Kidney (tissue), 14 donors: ENCODE data around the gene RBM47. TPM values are rescaled to one million over a fixed set of nuclear protein-coding genes. Genes with fewer than 3 reads are reported as not detected.

Source experiments
- DNase-seq, 5 donors: peaks; one replicate each; pipeline ENCODE4 v3.0.0-alpha.2; 2013 to 2020
- FAIRE-seq: peaks from 2 replicates; lab custom pipeline; 2012; peaks lifted over from hg19 to GRCh38; lab: Jason Lieb, UNC
- H3K27ac ChIP-seq, 2 donors: one replicate each; pipeline ENCODE4 v1.7.0; 2013; ENCODE audit warnings: low read depth in 2 of 2, low read length in 2 of 2, inconsistent platforms in 1 of 2
- H3K27me3 ChIP-seq: one replicate; pipeline ENCODE4 v1.7.1; 2013; ENCODE audit warnings: low read length, inconsistent platforms; ENCODE audit not compliant: control insufficient read depth, insufficient read depth
- H3K36me3 ChIP-seq, 3 donors: one replicate each; pipeline versions ENCODE4 v1.7.0 to v1.7.1; 2013; ENCODE audit warnings: low read length in 3 of 3, control low read depth in 1 of 3, inconsistent platforms in 1 of 3; ENCODE audit not compliant: insufficient read depth in 3 of 3, control insufficient read depth in 2 of 3
- H3K4me1 ChIP-seq, 3 donors: one replicate each; pipeline versions ENCODE4 v1.7.0 to v1.7.1; 2013; ENCODE audit warnings: low read length in 3 of 3, inconsistent platforms in 1 of 3, low read depth in 1 of 3; ENCODE audit not compliant: control insufficient read depth in 2 of 3, insufficient read depth in 2 of 3
- H3K4me3 ChIP-seq, 3 donors: one replicate each; pipeline versions ENCODE4 v1.7.0 to v1.8.1; 2013; ENCODE audit warnings: low read length in 3 of 3, control low read depth in 1 of 3, inconsistent platforms in 1 of 3
- H3K9ac ChIP-seq, 3 donors: one replicate each; pipeline versions ENCODE4 v1.7.0 to v1.7.1; 2013; ENCODE audit warnings: low read length in 3 of 3, control low read depth in 1 of 3, inconsistent platforms in 1 of 3
- H3K9me3 ChIP-seq, 3 donors: one replicate each; pipeline versions ENCODE4 v1.7.0 to v1.7.1; 2013; ENCODE audit warnings: low read length in 3 of 3, control low read depth in 1 of 3, inconsistent platforms in 1 of 3; ENCODE audit not compliant: control insufficient read depth in 2 of 3, insufficient read depth in 1 of 3
- intact Hi-C: fragments of 100-400 bp; cut with DNase I; formaldehyde crosslinking; loops from one replicate; pipeline ENCODE4 v1.11.1; 2022
- polyA plus RNA-seq: library from polyadenylated mRNA; stranded (reverse); fragments of 350-450 nt; fragmentation: Illumina TruSeq; extraction: RNeasy Lipid Tissue Mini Kit (QIAGEN cat#74804); gene quantifications from one replicate; pipeline ENCODE4 v1.2.3, GENCODE V29; 2014; ENCODE audit warnings: low read depth, low replicate concordance; ENCODE audit not compliant: insufficient read depth
- total RNA-seq: library from RNA; stranded (reverse); fragmentation: NEBNext Ultra II Directional; extraction: Animal tissue kit (Norgen Biotek cat#: 25700); gene quantifications from one replicate; pipeline ENCODE4 v1.2.1, GENCODE V29; 2021
- TF ChIP-seq, protein P1 (sequence below): IDR thresholded peaks from 3 replicates; pipeline ENCODE4 v1.5.1; 2012; ENCODE audit warnings: mild to moderate bottlenecking, moderate library complexity, borderline replicate concordance; ENCODE audit not compliant: insufficient read depth; ENCODE audit errors: extremely low read depth
- donor health status: control.
- donor health status: control.
- donor health status: control.
- donor health status: control.
- donor health status: control.
- donor health status: DM: yes; HTN: yes; CAD: no.
- donor health status: Normal renal cell carcinoma (clear cell type).

RBM47 gene
- total and polyA plus RNA-seq, 2 donors from 2014 or later = 61.5 to 124 TPM

DNA sequence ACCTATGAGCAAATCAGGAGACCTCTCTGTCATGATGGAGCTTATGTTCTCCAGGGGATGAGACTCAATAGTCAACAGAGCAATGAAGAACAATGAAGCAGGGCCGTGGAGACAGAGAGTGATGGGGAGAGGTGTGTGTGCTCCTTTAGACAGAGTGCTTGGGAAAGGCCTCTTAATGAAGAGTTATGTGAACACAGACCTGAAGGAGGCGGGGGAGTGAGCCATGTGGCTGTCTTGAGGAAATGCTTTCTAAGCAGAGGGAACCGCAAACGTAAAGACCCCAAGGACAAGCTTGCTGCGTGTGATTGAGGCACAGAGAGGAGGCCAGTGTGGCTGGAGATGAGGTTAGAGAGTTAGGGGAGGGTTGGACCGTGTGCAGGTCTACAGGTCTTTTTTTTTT, 241.4 kb downstream of the RBM47 start:
- FAIRE-seq (no peak), DNase-seq (peak in 3 of 5 donors; percentile 51 to 62 (median 58))
- H3K27me3 ChIP-seq = no peaks in the 10 kb centered on the region
- intact Hi-C loops = no loop called here
- TF ChIP-seq, protein P1, sequence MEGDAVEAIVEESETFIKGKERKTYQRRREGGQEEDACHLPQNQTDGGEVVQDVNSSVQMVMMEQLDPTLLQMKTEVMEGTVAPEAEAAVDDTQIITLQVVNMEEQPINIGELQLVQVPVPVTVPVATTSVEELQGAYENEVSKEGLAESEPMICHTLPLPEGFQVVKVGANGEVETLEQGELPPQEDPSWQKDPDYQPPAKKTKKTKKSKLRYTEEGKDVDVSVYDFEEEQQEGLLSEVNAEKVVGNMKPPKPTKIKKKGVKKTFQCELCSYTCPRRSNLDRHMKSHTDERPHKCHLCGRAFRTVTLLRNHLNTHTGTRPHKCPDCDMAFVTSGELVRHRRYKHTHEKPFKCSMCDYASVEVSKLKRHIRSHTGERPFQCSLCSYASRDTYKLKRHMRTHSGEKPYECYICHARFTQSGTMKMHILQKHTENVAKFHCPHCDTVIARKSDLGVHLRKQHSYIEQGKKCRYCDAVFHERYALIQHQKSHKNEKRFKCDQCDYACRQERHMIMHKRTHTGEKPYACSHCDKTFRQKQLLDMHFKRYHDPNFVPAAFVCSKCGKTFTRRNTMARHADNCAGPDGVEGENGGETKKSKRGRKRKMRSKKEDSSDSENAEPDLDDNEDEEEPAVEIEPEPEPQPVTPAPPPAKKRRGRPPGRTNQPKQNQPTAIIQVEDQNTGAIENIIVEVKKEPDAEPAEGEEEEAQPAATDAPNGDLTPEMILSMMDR = no peak
- no peak overlapping the region for H3K27ac ChIP-seq
- H3K4me3 ChIP-seq = no peak overlapping the region
- no peaks in the 10 kb centered on the region for H3K4me1 ChIP-seq
- H3K36me3 ChIP-seq = no peaks in the 10 kb centered on the region
- no peaks in the 10 kb centered on the region for H3K9me3 ChIP-seq
- no peak overlapping the region for H3K9ac ChIP-seq

DNA sequence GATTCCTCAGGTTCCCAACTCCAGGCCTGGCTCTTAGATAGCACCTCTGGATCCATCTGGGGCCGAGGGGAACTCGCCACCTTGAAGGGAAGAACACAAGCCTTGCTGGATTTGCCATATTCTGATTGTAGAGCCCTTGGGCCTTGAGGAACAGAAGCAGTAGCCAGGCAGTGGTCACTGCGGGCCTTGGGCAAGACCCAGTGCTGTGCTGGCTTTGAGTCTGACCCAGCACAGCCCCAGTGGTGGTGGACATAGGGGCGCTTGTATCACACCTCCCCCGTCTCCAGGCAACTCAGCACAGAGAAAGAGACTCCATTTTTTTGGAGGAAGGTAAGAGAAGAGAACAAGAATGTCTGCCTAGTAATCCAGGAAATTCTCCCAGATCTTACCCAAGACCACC, 249.0 kb downstream of the RBM47 start:
- TF ChIP-seq, protein P1 = no peak
- H3K4me1 ChIP-seq = peaks cover 0 to 5% (median 0%) of the 10 kb centered on the region in 3 donors
- FAIRE-seq (no peak), DNase-seq (no peak)
- H3K36me3 ChIP-seq = no peaks in the 10 kb centered on the region
- H3K9ac ChIP-seq = no peak overlapping the region
- intact Hi-C loops = no loop called here
- no peak overlapping the region for H3K4me3 ChIP-seq
- no peaks in the 10 kb centered on the region for H3K27me3 ChIP-seq
- no peaks in the 10 kb centered on the region for H3K9me3 ChIP-seq
- no peak overlapping the region for H3K27ac ChIP-seq

DNA sequence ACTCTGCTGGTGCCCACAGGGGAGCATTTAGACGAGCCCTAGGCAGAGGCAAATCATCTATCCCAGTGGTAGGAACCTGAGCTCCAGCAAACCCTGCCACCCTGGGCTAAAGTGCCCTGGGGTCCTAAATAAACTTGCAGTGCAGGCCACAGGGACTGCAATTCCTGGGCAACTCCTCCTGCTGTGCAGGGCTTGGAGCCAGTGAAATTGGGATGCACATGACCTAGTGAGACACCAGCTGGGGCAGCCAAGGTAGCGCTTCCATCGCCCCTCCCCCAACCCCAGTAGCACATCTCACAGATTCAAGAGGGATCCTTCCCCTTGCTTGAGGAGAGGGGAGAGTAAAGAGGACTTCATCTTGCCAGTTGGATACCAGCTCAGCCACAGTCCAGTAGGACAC, 250.4 kb downstream of the RBM47 start:
- Histone ChIP-seq H3K27ac (no peak overlapping the region), H3K27me3 (no peaks in the 10 kb centered on the region), H3K9me3 (no peaks in the 10 kb centered on the region), H3K36me3 (no peaks in the 10 kb centered on the region), H3K4me1 (peaks cover 0 to 5% (median 0%) of the 10 kb centered on the region in 3 donors), H3K9ac (no peak overlapping the region), H3K4me3 (no peak overlapping the region)
- TF ChIP-seq, protein P1 = no peak
- FAIRE-seq (no peak), DNase-seq (no peak)
- intact Hi-C loops = no loop called here

DNA sequence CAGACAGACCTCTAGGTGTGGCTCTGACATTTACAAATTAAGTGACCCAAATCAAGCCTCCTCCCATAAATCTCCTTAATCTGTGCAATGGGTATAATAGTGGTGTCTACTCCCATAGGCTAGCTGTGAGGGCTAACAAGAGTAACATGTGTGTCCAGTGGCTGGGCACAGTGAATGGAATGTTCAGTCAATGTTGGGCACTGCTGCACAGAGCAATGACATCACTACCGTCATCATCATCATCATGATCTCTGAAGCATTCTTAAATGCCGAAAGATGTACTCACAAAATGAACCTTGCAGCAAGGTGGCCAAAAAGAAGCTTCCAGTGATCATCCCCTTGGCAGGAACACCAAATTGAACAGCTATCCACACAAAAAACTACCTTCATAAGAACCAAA, 251.0 kb downstream of the RBM47 start:
- H3K9ac ChIP-seq = no peak overlapping the region
- no peak overlapping the region for H3K4me3 ChIP-seq
- intact Hi-C loops = no loop called here
- H3K36me3 ChIP-seq = no peaks in the 10 kb centered on the region
- no peak overlapping the region for H3K27ac ChIP-seq
- DNase-seq (no peak), FAIRE-seq (no peak)
- peaks cover 0 to 5% (median 0%) of the 10 kb centered on the region in 3 donors for H3K4me1 ChIP-seq
- no peaks in the 10 kb centered on the region for H3K27me3 ChIP-seq
- H3K9me3 ChIP-seq = no peaks in the 10 kb centered on the region
- TF ChIP-seq, protein P1 = no peak
